ENCODE data around the gene MAP3K10.

DNA sequence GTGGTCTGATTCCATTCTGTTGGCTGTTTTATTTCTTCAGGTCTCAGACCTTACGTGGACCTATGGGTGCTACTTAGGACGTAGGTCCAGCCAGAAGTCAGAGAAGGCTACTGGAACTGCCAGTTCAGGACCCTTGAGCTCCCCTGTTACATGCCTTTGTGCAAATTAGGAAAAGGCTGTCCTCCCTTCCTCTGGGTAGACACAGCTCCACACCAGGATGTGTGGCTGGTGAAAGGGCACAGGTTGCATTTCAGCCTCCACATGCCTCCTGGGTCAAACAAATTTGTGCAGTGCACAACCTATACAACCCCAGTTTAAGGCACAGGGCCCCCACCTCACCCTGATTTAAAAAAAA is 43.9 kb upstream of the MAP3K10 start:
- TF ChIP-seq, protein P1, sequence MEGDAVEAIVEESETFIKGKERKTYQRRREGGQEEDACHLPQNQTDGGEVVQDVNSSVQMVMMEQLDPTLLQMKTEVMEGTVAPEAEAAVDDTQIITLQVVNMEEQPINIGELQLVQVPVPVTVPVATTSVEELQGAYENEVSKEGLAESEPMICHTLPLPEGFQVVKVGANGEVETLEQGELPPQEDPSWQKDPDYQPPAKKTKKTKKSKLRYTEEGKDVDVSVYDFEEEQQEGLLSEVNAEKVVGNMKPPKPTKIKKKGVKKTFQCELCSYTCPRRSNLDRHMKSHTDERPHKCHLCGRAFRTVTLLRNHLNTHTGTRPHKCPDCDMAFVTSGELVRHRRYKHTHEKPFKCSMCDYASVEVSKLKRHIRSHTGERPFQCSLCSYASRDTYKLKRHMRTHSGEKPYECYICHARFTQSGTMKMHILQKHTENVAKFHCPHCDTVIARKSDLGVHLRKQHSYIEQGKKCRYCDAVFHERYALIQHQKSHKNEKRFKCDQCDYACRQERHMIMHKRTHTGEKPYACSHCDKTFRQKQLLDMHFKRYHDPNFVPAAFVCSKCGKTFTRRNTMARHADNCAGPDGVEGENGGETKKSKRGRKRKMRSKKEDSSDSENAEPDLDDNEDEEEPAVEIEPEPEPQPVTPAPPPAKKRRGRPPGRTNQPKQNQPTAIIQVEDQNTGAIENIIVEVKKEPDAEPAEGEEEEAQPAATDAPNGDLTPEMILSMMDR (conservative IDR thresholded peaks at IDR 0.05) = no peak
- TF ChIP-seq ZFX (IDR thresholded peaks at IDR 0.05) = no peak
